B cell (primary cell): ENCODE data around the gene CTTNBP2NL. TPM values are rescaled to one million over a fixed set of nuclear protein-coding genes. Genes with fewer than 3 reads are reported as not detected.

Experiments
- ATAC-seq: fragments of 200-7000 bp; cut with Tn5 transposase; one replicate; pipeline ENCODE4 v1.10.0; 2021; ENCODE audit warnings: low read depth, mild to moderate bottlenecking, moderate number of reproducible peaks, moderate library complexity
- CTCF ChIA-PET: fragments of 350-600 bp; sonication (Branson Sonifier 250); formaldehyde crosslinking; loops from one replicate; lab custom pipeline; 2021; ENCODE audit warnings: antibody characterized with exemption, inconsistent platforms; lab: Charles Lee
- POLR2A ChIA-PET: fragments of 350-600 bp; sonication (Branson Sonifier 250); formaldehyde crosslinking; loops from one replicate; lab custom pipeline; 2021; ENCODE audit warnings: antibody characterized with exemption; lab: Charles Lee
- DNase-seq: peaks from one replicate; pipeline ENCODE4 v3.0.0; 2013
- H2AFZ ChIP-seq: 2 replicates; pipeline ENCODE4 v1.6.1; 2012; ENCODE audit warnings: mild to moderate bottlenecking, low read depth, low read length; ENCODE audit not compliant: insufficient read depth, poor library complexity, severe bottlenecking
- H3K27ac ChIP-seq, 2 donors: 1 replicate in 1 of 2; 2 replicates in 1 of 2; pipeline ENCODE4 v1.5.1; 2012 to 2013; ENCODE audit warnings: low read length in 2 of 2, mild to moderate bottlenecking in 2 of 2, moderate library complexity in 1 of 2
- H3K27me3 ChIP-seq, 4 experiments: fragments of 200-600 bp in 1 of 4; sonication (generic) in 1 of 4; replicated peaks in 1 of 4; 1 replicate in 2 of 4; 2 replicates in 2 of 4; pipeline versions ENCODE4 v1.6.1 to v1.7.0; 2013 to 2016; ENCODE audit warnings: low read length in 3 of 4, mild to moderate bottlenecking in 2 of 4, mixed read lengths in 1 of 4, moderate library complexity in 1 of 4; ENCODE audit not compliant: insufficient read depth in 4 of 4, control insufficient read depth in 3 of 4; ENCODE audit errors: control extremely low read depth in 1 of 4
- H3K36me3 ChIP-seq, 2 experiments: replicated peaks in 1 of 2; 1 replicate in 1 of 2; 2 replicates in 1 of 2; pipeline versions ENCODE4 v1.6.1 to v1.7.1; 2013; ENCODE audit warnings: low read length in 1 of 2; ENCODE audit not compliant: insufficient read depth in 2 of 2, control insufficient read depth in 1 of 2; ENCODE audit errors: control extremely low read depth in 1 of 2, extremely low read depth in 1 of 2
- H3K4me1 ChIP-seq, 2 donors: fragments of 200-600 bp in 1 of 2; sonication (generic) in 1 of 2; 1 replicate in 1 of 2; 2 replicates in 1 of 2; pipeline versions ENCODE4 v1.5.1 to v1.6.1; 2013 to 2017; ENCODE audit warnings: low read length in 2 of 2; ENCODE audit not compliant: control insufficient read depth in 2 of 2, insufficient read depth in 2 of 2
- H3K4me2 ChIP-seq: replicated peaks from 2 replicates; pipeline ENCODE3; 2012; ENCODE audit warnings: mild to moderate bottlenecking, low read depth, low read length; ENCODE audit not compliant: poor library complexity, severe bottlenecking
- H3K4me3 ChIP-seq, 5 experiments: fragments of 200-600 bp in 1 of 5; sonication (generic) in 1 of 5; 1 replicate in 3 of 5; 2 replicates in 2 of 5; pipeline versions ENCODE4 v1.5.1 to v1.7.0; 2011 to 2016; ENCODE audit warnings: low read length in 4 of 5, mild to moderate bottlenecking in 4 of 5, low read depth in 2 of 5, control low read depth in 1 of 5, moderate library complexity in 1 of 5; ENCODE audit not compliant: insufficient read depth in 1 of 5; ENCODE audit errors: control extremely low read depth in 1 of 5, extremely low read depth in 1 of 5
- H3K79me2 ChIP-seq: fragments of 200-600 bp; sonication (generic); one replicate; pipeline ENCODE4 v1.6.0; 2016; ENCODE audit warnings: low read length; ENCODE audit not compliant: control insufficient read depth, insufficient read depth
- H3K9ac ChIP-seq: fragments of 200-600 bp; sonication (generic); 2 replicates; pipeline ENCODE4 v1.6.1; 2017; ENCODE audit warnings: mild to moderate bottlenecking, low read length, moderate library complexity
- H3K9me3 ChIP-seq, 3 donors: one replicate each; pipeline versions ENCODE4 v1.6.1 to v1.7.1; 2013; ENCODE audit warnings: low read length in 2 of 3; ENCODE audit not compliant: control insufficient read depth in 2 of 3, insufficient read depth in 1 of 3; ENCODE audit errors: control extremely low read depth in 1 of 3
- H4K20me1 ChIP-seq: 2 replicates; pipeline ENCODE4 v1.6.0; 2012; ENCODE audit warnings: mild to moderate bottlenecking, low read length; ENCODE audit not compliant: insufficient read depth, control insufficient read depth, poor library complexity, severe bottlenecking
- H3K27ac Mint-ChIP-seq: one replicate; pipeline ENCODE4 v1.8.0; 2021; ENCODE audit warnings: mixed read lengths
- H3K27me3 Mint-ChIP-seq: one replicate; pipeline ENCODE4 v1.8.0; 2021; ENCODE audit warnings: mixed read lengths
- H3K4me1 Mint-ChIP-seq: one replicate; pipeline ENCODE4 v1.8.0; 2021; ENCODE audit warnings: mixed read lengths
- H3K4me3 Mint-ChIP-seq: one replicate; pipeline ENCODE4 v1.8.0; 2021; ENCODE audit warnings: mixed read lengths
- H3K9me3 Mint-ChIP-seq: one replicate; pipeline ENCODE4 v1.8.0; 2022; ENCODE audit warnings: mixed read lengths; ENCODE audit not compliant: insufficient read depth
- EZH2 ChIP-seq: IDR thresholded peaks from 2 replicates; pipeline ENCODE4 v1.6.1; 2012; ENCODE audit warnings: borderline replicate concordance, low read depth, mild to moderate bottlenecking, moderate library complexity, low read length; ENCODE audit not compliant: insufficient read depth, poor library complexity, severe bottlenecking
- WGBS: methylation state at CpG from one replicate; pipeline ENCODE4 v1.1.5; 2013; ENCODE audit warnings: missing lambda C conversion rate; ENCODE audit not compliant: insufficient coverage; 5-methylcytosine and 5-hydroxymethylcytosine counted together
- intact Hi-C: fragments of 100-400 bp; cut with micrococcal nuclease; formaldehyde crosslinking; loops from one replicate; pipeline ENCODE4 v1.10.0; 2022
- polyA plus RNA-seq: library from polyadenylated mRNA; depleted of rRNA; stranded (reverse); fragments of >200 nt; gene quantifications from 2 replicates; pipeline ENCODE4 v1.2.3, GENCODE V29; 2012
- total RNA-seq, 2 donors: library from RNA; stranded (reverse); fragments of 120-200 nt in 1 of 2; gene quantifications; 1 replicate in 1 of 2; 2 replicates in 1 of 2; pipeline versions ENCODE4 v1.2.3 to v1.2.4, GENCODE V29; 2013 to 2022
- TF ChIP-seq, protein P1 (sequence below): fragments of 200-600 bp; IDR thresholded peaks from one replicate; pipeline ENCODE4 v1.8.0; 2022; ENCODE audit warnings: antibody characterized with exemption, mild to moderate bottlenecking

The CTTNBP2NL gene
- total and polyA plus RNA-seq, 2 donors (not counting 1 experiment from before 2014, with no cell fraction given) = 0.46 to 28.9 TPM

DNA sequence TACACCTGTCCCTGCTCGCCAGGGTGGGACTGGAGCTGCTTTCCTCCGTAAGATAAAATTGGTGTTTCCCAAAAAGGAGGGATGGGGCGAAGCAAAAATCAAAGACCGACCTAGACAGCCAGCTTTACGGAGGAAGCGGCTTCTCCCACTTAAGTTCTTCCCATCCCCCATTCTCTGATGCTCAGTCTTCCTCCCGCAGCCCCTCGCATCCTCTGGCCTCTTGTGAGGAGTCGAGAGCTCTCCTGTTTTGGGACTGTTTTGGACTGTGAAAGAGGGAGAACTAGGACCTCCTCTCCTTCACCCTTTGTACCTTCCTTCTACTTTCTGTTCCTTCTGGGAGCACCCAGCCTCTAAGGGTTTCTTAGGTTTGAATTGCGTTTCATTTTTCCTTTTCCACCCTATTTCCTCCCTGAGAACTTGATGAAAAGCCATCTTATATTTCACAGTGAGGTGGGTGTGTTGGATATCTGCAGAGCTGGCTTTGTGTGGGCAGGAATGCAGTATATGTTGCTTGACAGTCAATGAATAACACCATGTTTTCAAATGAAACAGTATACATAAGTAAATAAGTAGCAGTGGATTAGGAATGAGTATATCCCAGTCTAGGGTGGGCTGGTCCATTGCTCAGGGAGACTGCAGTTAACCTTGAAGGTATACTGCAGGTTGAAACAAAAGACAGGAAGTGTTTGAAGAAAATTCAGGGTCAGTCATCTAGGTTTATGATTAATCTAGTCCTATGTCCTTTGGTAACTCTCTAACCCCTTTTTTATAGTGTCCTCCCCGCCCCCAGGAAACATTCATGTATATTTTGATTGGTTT lies 848 bp downstream of the CTTNBP2NL start:
- Histone ChIP-seq H3K4me3 (peak overlapping the region; percentile 24 to 98 (median 91)), H3K4me1 (peaks cover 19 to 30% of the 10 kb centered on the region in 2 donors), H3K27ac (peak overlapping the region in 1 of 2 donors; percentile 50), H4K20me1 (no peaks in the 10 kb centered on the region), H3K9me3 (no peaks in the 10 kb centered on the region), H3K27me3 (peaks cover 0 to 5% (median 0%) of the 10 kb centered on the region in 4 experiments), H3K36me3 (no peaks in the 10 kb centered on the region), H3K4me2 (peak overlapping the region; percentile 74), H3K9ac (peak overlapping the region; percentile 70), H2AFZ (peak overlapping the region; percentile 98), H3K79me2 (no peaks in the 10 kb centered on the region)
- 0% methylated on average over 2 of the region's 11 CpGs for WGBS
- H3K9me3 Mint-ChIP-seq = no peaks in the 10 kb centered on the region
- ATAC-seq (no peak), DNase-seq (no peak)
- no peaks in the 10 kb centered on the region for H3K27me3 Mint-ChIP-seq
- H3K4me3 Mint-ChIP-seq = peak overlapping the region; percentile 98
- TF ChIP-seq EZH2 = no peak
- ChIA-PET POLR2A (interaction anchor here (2.1 kb wide), 1 partner anchor 69 kb away, joined by 7 read pairs; no protein-coding TSS in a partner anchor), CTCF (interaction anchor here (0.7 to 1.8 kb wide), 4 partner anchors 69 to 318 kb away, joined by 3 to 11 read pairs (median 4); partner anchors contain the start of gene PPM1J)
- intact Hi-C loops = loop anchor here (1.0 to 10.0 kb wide), 4 partner anchors 69 to 998 kb away; partner anchors contain the start of genes MAGI3 and MOV10
- H3K4me1 Mint-ChIP-seq = peaks cover 42% of the 10 kb centered on the region
- peak overlapping the region; percentile 75 for H3K27ac Mint-ChIP-seq

DNA sequence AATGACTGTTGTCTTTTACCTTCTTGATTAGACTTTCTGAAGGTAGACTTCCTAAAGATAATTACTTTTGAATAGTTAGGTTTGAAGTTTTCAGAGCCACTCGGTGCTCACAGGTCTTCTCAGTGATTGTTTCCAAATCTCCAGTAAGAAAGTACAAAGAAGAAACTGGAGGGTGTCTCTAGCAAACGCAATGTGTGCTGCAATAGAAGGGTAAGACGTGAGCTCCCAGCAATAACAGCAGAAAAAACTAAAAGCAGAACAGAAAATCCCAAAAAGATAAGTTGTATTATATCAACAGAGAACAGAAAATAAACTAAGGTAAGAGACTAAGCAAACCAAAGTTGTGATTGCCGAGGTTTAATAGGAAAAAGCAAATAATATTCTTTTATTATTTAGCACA lies 1.8 kb downstream of the CTTNBP2NL start:
- H3K27me3 Mint-ChIP-seq = no peaks in the 10 kb centered on the region
- ATAC-seq = no peak
- no peak overlapping the region for H3K4me3 Mint-ChIP-seq

More for the DNA sequence above, 1.8 kb downstream of the CTTNBP2NL start:
- no peak overlapping the region for H2AFZ ChIP-seq
- H3K4me3 ChIP-seq = no peak overlapping the region
- no peak overlapping the region for H3K27ac ChIP-seq
- WGBS = 100% methylated on average over 1 of the region's 4 CpGs
- intact Hi-C loops = loop anchor here (2.0 to 10.0 kb wide), 3 partner anchors 109 to 997 kb away; partner anchors contain the start of genes MAGI3 and MOV10
- no peaks in the 10 kb centered on the region for H4K20me1 ChIP-seq
- no peaks in the 10 kb centered on the region for H3K9me3 ChIP-seq
- TF ChIP-seq EZH2 = no peak
- TF ChIP-seq, protein P1, sequence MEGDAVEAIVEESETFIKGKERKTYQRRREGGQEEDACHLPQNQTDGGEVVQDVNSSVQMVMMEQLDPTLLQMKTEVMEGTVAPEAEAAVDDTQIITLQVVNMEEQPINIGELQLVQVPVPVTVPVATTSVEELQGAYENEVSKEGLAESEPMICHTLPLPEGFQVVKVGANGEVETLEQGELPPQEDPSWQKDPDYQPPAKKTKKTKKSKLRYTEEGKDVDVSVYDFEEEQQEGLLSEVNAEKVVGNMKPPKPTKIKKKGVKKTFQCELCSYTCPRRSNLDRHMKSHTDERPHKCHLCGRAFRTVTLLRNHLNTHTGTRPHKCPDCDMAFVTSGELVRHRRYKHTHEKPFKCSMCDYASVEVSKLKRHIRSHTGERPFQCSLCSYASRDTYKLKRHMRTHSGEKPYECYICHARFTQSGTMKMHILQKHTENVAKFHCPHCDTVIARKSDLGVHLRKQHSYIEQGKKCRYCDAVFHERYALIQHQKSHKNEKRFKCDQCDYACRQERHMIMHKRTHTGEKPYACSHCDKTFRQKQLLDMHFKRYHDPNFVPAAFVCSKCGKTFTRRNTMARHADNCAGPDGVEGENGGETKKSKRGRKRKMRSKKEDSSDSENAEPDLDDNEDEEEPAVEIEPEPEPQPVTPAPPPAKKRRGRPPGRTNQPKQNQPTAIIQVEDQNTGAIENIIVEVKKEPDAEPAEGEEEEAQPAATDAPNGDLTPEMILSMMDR = no peak
- ChIA-PET CTCF (interaction anchor here (1.8 kb wide), 1 partner anchor 68 kb away, joined by 11 read pairs; no protein-coding TSS in a partner anchor), POLR2A (no interaction called here)
- no peak for DNase-seq
- H3K9me3 Mint-ChIP-seq = no peaks in the 10 kb centered on the region
- no peak overlapping the region for H3K9ac ChIP-seq
- H3K4me2 ChIP-seq = no peak overlapping the region
- no peaks in the 10 kb centered on the region for H3K36me3 ChIP-seq
- H3K27me3 ChIP-seq = peaks cover 0 to 5% (median 0%) of the 10 kb centered on the region in 4 experiments
- peaks cover 42% of the 10 kb centered on the region for H3K4me1 Mint-ChIP-seq
- H3K4me1 ChIP-seq = peaks cover 19 to 30% of the 10 kb centered on the region in 2 donors
- H3K79me2 ChIP-seq = no peaks in the 10 kb centered on the region
- no peak overlapping the region for H3K27ac Mint-ChIP-seq
